Breast epithelium (tissue), 3 donors: Measurements from ENCODE around the gene CD55.

Experiments
- POLR2A ChIP-seq: fragments of 450-650 bp; IDR thresholded peaks from one replicate; pipeline ENCODE4 v1.6.1; 2016; ENCODE audit warnings: antibody characterized with exemption, mild to moderate bottlenecking, moderate library complexity
- POLR2AphosphoS5 ChIP-seq, 3 donors: sonication (generic); formaldehyde crosslinking; IDR thresholded peaks; one replicate each; pipeline ENCODE4 v1.6.1; 2017; ENCODE audit warnings: antibody characterized with exemption in 3 of 3
- TF ChIP-seq, protein P1 (sequence below), 3 donors: fragments of 450-650 bp; IDR thresholded peaks; one replicate each; pipeline ENCODE4 v1.5.1; 2016 to 2017; ENCODE audit warnings: antibody characterized with exemption in 3 of 3, mild to moderate bottlenecking in 3 of 3, moderate library complexity in 3 of 3

DNA sequence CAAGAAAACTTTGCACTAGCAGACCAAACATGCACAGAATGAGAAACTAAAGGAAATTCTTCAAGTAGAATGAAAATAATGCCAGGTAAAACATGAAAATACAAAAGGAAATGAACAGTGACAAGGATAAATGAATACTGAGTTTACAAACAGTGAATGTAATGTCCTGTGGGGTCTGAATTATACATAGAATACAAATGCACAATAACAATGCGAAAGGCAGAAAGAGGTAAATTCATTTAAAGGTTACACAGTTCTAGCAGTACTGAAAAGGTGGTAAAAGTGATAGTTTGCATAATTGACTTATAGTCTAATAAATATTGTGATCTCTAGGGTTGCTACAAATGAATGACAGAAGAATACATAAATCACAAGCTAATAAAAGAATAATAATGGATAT lies 12.9 kb downstream of the CD55 start:
- TF ChIP-seq, protein P1, sequence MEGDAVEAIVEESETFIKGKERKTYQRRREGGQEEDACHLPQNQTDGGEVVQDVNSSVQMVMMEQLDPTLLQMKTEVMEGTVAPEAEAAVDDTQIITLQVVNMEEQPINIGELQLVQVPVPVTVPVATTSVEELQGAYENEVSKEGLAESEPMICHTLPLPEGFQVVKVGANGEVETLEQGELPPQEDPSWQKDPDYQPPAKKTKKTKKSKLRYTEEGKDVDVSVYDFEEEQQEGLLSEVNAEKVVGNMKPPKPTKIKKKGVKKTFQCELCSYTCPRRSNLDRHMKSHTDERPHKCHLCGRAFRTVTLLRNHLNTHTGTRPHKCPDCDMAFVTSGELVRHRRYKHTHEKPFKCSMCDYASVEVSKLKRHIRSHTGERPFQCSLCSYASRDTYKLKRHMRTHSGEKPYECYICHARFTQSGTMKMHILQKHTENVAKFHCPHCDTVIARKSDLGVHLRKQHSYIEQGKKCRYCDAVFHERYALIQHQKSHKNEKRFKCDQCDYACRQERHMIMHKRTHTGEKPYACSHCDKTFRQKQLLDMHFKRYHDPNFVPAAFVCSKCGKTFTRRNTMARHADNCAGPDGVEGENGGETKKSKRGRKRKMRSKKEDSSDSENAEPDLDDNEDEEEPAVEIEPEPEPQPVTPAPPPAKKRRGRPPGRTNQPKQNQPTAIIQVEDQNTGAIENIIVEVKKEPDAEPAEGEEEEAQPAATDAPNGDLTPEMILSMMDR (IDR thresholded peaks at IDR 0.05) = no peak
- TF ChIP-seq POLR2A (no peak), POLR2AphosphoS5 (IDR thresholded peaks at IDR 0.05) (no peak)
